HG03354 (cell line): ENCODE measurements around the gene ARHGAP22.
"Not testable (repeated sequence)": the region's sequence is repeated elsewhere in the genome, so short reads cannot be mapped to it uniquely, and the experiment has no call there.

Experiments used
- ATAC-seq: cut with Tn5 transposase; IDR thresholded peaks from one replicate; pipeline ENCODE4 v1.9.1; 2021; ENCODE audit warnings: mild to moderate bottlenecking; ENCODE audit not compliant: unreplicated experiment, poor library complexity, severe bottlenecking

Gene ARHGAP22, protein sequence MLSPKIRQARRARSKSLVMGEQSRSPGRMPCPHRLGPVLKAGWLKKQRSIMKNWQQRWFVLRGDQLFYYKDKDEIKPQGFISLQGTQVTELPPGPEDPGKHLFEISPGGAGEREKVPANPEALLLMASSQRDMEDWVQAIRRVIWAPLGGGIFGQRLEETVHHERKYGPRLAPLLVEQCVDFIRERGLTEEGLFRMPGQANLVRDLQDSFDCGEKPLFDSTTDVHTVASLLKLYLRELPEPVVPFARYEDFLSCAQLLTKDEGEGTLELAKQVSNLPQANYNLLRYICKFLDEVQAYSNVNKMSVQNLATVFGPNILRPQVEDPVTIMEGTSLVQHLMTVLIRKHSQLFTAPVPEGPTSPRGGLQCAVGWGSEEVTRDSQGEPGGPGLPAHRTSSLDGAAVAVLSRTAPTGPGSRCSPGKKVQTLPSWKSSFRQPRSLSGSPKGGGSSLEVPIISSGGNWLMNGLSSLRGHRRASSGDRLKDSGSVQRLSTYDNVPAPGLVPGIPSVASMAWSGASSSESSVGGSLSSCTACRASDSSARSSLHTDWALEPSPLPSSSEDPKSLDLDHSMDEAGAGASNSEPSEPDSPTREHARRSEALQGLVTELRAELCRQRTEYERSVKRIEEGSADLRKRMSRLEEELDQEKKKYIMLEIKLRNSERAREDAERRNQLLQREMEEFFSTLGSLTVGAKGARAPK

DNA sequence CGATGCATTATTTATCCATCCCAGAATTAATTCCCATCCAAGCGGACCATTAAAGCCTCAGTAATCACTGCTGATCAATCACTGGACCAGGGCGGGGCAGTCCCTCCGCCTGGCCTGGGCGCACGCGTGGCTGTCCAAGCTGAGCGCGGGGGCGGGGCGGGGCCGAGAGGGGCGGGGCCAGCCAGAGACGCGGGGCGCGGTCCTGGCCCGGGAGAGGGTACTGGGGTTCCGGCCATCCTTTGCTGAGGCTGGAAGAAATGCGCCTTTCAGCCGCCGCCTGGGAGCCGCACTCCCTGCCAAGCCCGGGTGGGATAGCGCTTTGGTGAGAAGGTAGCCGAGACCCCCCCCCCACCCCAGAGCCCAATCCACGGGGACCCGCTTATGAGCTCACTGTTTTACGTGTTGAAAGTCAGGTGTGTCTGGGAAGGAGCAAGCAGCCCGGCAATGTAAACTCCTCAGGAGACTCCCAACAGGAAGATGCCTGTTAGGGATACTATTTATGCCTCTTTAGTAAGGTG, at the start of gene ARHGAP22:
ARHGAP22 (minus strand) TSS at position 83 of the 518 bp plus-strand sequence. CDS start 277 bp downstream, outside the sequence.
- peak; percentile 58 for ATAC-seq

DNA sequence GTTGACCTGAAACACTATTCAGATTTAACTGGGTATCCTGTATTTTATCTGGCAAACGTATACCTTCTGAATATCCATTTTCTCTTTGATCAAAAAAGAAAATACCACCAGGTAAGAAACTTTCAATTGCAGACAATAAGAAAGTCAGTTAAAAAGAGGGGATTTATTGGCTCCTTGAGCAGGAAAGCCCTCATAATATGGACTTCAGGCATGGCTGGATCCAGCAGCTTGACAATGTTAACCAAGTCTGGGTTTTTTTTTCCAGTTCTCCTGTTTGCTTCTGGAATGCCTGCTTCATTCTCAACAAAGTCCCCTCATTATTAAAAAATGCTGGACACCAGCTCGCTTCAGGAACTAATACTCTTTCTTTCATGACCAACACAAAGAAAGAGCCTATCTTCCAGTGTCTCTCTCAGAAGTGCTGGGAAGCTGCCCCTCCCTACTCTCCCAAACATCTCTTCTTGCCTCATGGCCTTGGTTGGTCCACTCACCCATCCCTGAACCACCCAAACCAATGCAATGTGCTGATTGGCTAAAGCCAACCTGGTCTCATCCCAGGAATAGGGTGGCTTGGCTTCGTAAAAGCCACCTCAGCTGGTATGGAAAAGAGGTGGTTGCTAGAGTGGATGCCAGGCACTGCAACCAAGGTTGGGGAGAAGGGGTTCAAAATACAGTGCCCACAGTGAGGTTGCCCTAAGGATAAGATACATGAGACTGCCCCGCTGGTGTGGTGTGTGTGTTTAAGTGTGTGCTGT, 49.2 kb upstream of the ARHGAP22 start:
- ATAC-seq, result no peak

- ATAC-seq, result no peak
Measured at GRCh38 chr10:48653347-48653746, 48.5 kb upstream of the ARHGAP22 start.

- ATAC-seq, result no peak
Measured at GRCh38 chr10:48652344-48652743, 47.5 kb upstream of the ARHGAP22 start.

DNA sequence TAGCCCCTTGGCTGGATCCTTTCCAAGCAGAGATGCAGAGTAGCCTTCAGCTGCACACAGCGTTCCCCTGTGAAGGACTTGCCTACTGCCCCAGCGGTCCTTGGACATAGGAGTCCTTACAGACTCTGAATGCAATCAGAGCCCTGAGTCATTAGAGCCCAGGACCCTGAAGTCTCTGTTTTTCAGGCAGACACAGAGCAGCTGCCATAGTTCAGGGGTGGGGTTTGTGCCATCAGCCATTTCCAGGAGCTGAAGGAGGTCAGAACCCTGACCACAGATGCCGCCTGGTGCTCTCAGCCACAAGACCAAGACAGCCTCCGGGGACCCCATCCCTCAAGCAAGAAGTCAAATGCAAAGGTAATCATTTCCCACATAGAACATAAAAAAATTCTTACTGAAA, 47.0 kb upstream of the ARHGAP22 start:
- no peak for ATAC-seq

DNA sequence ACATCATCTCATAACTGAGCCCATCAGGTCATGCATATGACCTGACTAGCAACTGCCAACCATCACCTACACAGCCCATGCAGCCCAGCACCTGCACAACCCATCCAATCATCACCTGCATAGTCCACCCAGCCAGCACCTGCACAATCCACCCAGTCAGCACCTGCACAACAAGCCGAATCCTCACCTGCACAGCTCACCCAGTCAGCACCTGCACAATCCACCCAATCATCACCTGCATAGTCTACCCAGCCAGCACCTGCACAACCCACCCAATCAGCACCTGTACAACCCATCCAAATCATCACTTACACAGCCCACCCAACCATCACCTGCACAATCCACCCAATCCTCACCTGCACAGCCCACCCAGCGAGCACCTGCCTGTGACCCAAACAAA, 46.4 kb upstream of the ARHGAP22 start:
- ATAC-seq, result no peak

DNA sequence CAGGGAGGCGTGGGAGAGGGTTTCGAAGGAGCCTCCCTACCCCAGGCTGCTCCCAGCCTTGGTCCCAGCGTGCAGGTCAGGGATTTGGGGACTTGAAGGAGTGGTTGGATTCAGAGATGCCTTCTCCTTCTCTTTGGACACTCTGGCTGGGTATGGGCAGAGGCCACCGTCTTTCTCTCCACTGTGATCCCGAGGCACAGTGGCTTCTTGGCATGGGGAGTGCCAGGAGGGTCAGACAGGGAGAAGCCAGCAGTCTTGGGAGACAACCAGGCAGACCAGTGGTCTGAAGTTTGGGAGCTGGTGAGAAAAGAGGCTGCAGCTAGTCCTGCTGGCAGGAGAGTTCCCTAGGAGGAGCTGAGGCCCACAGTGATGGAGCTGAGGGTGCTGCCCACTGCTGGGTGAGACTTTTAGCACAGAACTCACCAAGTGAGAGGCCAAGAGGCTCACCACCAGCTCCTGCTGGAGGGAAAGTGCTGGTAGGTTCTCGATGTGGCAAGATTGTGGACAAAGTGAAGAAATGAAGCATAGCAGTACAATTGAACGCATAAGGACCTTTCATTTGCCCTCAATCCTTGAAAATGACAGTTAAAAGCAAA, 44.6 kb upstream of the ARHGAP22 start:
- ATAC-seq, result no peak

GRCh38 chr10:48648172-48648942, 43.5 kb upstream of the ARHGAP22 start:
- no peak for ATAC-seq

DNA sequence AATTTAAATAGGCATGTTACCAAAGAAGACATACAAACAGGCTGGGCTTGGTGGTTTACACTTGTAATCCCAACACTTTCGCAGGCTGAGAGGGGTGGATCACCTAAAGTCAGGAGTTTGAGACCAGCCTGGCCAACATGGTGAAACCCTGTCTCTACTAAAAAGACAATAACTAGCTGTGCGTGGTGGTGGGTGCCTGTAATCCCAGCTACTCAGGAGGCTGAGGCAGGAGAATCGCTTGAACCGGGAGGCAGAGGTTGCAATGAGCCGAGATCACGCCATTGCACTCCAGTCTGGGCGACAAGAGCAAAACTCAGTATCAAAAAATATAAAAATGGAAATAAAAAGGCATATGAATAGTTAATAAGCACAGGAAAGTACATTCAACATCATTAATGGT, 42.2 kb upstream of the ARHGAP22 start:
- ATAC-seq, result not testable (repeated sequence)

GRCh38 chr10:48645600-48645999, 40.7 kb upstream of the ARHGAP22 start:
- ATAC-seq, result no peak

DNA sequence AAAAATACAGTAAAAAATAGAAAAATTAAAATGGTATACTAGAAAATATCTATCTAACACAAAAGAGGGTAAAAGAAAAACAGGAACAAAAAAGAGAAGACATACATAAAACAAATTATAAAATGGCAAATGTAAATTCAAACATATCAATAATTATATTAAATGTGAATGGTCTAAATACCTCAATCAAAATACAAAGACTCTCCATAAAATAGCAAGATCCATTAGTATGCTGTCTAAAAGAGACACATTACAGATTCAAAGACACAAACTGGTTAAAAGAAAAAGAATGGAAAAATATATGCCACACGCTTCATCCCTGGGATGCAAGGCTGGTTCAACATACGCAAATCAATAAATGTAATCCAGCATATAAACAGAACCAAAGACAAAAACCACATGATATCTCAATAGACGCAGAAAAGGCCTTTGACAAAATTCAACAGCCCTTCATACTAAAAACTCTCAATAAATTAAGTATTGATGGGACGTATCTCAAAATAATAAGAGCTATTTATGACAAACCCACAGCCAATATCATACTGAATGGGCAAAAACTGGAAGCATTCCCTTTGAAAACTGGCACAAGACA, 36.3 kb upstream of the ARHGAP22 start:
- ATAC-seq, result not testable (repeated sequence)

GRCh38 chr10:48640326-48640725, 35.5 kb upstream of the ARHGAP22 start:
- no peak for ATAC-seq

- no peak for ATAC-seq
Measured at GRCh38 chr10:48639632-48640031, 34.8 kb upstream of the ARHGAP22 start.

- no peak for ATAC-seq
Measured at GRCh38 chr10:48638739-48639527, 34.1 kb upstream of the ARHGAP22 start.

GRCh38 chr10:48638158-48638557, 33.3 kb upstream of the ARHGAP22 start:
- no peak for ATAC-seq

DNA sequence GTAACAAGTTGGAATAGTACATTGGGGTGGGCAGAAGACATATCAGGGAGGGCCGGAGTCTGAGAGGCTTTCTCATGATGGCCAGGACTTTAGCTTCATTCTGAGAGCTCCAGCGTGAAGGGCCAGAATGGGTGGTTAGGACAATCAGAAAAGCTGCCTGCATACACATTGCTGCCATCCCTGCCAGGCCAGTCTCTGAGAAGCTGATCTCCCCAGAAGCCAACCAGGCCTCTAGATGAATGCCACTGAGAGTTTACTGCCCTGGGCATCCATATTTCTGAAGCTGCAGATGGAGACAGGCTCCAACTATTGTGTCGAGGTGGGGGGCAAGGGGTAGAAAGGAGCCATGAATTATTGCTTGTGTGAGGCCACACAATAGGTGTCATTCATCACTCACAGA, 32.0 kb upstream of the ARHGAP22 start:
- ATAC-seq, result no peak

DNA sequence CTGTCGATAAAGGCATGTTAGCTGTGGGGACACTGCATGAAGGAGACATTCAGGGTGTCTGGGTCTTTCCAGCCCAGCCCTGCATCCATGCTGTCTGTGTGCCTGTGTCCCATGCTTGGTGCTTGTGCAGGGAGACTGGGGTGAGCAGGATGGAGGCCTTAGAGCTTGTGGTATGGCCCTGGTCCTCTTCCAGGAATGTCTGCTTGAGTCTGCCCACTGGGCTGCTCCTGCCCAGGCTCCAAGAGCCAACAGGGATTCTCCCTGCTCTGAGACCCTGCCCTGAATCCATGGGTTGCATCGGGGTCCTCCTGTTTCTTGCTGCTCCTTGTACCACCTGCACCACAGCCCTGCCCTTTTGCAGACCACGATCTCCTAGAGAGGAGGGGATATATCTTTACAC, 31.4 kb upstream of the ARHGAP22 start:
- ATAC-seq, result no peak

- peak; percentile 6 for ATAC-seq
Measured at GRCh38 chr10:48634984-48635557, 30.2 kb upstream of the ARHGAP22 start.
